22Rv1 (cell line): ENCODE data around the gene MFSD2A.

Experiments
- CTCF ChIP-seq: fragments of 450-650 bp; IDR thresholded peaks from 2 replicates; pipeline ENCODE4 v1.5.1; 2017; ENCODE audit warnings: mild to moderate bottlenecking
- ZFX ChIP-seq: fragments of 450-650 bp; IDR thresholded peaks from 2 replicates; pipeline ENCODE4 v1.6.1; 2017; ENCODE audit warnings: antibody characterized with exemption, borderline replicate concordance

GRCh38 chr1:39992888-39993287 is 37.9 kb downstream of the MFSD2A start:
- TF ChIP-seq CTCF (no peak), ZFX (no peak)
